GM19238 (cell line): ENCODE measurements around the gene SYNE1.

Experiments used
- DNase-seq: peaks from one replicate; pipeline ENCODE4 v3.0.0; 2011; ENCODE audit warnings: low spot score; ENCODE audit not compliant: insufficient read length

SYNE1 gene

DNA sequence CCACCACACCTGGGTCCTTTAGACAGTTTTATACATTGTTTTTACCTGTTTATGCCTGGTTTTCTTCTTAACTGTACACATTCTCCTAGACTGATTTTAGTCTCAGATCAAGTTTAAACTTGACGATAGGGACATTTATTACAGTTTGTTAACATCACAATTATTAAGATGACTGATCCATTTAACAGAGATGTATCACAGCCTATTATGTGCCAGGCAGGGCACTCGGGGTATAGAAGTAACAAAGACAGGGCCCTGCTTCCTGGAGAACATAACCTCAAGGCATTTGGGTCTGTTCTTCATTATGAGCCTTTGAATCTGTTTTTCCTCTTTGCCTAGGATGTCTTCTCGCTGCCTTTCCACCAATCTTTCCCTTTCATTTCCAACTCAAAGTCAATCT lies 449.2 kb downstream of the SYNE1 start:
- DNase-seq = no peak

DNA sequence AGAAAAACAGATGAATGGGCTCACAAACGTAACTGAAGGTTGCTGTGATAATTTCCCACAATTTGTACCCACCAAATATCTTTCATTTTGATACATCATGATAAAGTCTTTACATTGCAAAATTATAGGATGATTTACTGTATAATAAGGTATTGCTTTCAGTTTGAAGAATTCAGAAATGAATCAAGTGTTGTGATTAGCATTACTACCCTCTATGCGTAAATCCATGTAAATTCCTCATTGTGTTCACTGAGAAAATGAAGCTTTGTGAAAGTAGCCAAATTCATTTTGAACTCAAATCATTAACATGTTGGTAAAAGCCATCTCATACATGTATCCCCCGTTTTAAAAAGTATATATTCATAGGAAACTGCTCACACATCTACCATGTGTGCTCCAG lies 450.3 kb downstream of the SYNE1 start:
- DNase-seq = no peak

DNA sequence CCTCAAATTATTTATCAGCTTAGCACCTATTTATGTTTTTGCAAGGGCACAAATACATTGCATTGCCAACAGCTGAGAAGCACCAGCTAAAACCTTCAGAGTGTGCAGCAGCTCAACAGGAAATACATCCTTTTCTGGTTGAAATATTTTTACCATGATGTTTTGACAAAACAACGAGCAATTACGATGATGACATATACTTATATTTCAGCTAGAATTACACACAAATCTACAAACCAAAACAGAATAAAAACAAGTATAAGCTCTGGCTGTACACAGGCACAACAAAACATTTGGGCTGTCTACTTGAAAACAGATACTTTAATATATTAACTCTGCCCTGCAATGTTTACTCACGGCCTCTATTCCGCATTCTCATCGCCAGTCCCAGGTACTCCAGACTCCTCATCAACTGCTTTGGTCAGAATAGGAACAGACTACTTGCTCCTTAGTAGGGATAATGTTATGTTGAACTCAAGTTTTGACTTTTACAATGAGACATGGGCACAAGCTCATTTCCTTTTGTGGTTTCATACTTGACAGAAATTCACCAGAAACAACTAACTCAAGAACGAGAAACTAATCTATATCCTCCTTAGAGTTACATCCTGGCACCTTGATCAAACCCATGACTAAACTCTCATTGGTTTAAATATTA lies 452.1 kb downstream of the SYNE1 start:
- no peak for DNase-seq

DNA sequence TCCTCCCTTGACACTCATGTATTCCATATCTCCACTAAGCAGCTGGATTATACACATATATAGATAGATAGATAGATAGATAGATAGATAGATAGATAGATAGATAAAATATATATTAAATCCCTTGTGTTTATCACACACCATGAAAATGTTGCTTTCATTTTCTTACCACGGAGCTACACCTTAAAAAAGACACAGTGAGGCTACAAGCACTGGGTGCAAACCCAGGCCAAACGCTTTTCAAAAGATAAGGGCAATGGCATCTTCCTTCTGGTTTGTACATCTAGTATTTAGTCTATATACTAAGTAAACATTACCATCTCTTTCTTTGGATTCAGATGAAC lies 452.6 kb downstream of the SYNE1 start:
- DNase-seq = no peak

DNA sequence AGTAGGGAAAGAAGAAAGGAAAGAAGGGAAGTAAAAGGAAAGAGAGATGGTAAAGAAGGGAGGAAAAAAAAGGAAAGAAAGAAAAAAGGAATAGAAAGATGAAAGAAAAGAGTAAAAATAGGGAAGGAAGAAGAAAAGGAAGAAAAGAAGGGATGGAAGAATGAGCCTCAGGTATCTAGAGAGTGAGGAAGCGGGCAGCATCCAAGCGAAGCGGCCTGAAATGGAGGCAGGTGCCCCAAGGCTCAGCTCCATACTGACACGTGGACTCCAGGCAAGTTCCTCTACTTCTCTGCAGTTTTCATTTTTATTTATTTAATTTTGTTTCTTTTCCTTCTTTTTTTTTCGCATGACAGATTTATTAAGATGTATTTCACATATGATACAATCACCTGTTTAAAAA lies 456.6 kb downstream of the SYNE1 start:
- no peak for DNase-seq

DNA sequence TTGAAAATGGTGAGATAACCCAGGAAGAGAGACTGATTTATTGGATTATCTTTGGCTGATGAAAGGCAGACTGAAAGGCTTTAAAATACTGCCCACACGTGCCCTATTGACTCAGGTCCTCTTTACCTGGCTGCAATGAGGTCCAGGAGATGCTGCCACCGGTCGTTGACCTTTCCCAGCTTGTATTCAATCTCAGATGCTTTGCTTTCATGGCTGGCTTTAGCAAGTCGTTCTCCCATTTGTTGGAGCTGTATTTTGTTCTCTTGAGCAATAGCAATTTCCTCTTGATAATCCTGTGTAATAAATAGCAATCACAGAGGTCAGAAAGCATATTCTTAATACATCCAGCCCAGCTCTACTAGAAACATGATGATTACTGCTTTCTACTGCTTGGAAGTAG lies 460.9 kb downstream of the SYNE1 start:
- DNase-seq = no peak

DNA sequence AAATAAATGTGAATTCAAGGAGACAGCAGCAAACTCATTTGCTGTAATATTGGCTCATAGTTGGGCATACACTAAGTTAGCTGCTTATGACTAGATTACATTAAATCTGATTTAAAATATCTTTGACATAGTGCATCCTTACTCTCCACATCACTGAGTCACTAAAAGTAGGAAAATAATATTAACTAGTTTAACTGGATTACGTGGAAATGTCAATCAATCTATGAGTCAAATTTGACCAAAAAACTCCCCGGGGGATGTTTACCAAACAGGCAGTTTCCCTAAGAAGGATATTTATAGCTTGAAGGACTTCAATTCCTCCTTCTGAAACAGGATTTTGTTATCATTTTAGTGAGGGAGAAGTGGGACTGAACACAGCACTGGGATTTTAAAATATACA lies 463.2 kb downstream of the SYNE1 start:
- no peak for DNase-seq

- DNase-seq = no peak
Measured at GRCh38 chr6:152173321-152173720, 463.8 kb downstream of the SYNE1 start.

GRCh38 chr6:152170702-152171667 lies 466.2 kb downstream of the SYNE1 start:
- no peak for DNase-seq

- no peak for DNase-seq
Measured at GRCh38 chr6:152170313-152170701, 466.9 kb downstream of the SYNE1 start.

- no peak for DNase-seq
Measured at GRCh38 chr6:152167641-152168603, 469.2 kb downstream of the SYNE1 start.

GRCh38 chr6:152166897-152167296 lies 470.3 kb downstream of the SYNE1 start:
- no peak for DNase-seq

DNA sequence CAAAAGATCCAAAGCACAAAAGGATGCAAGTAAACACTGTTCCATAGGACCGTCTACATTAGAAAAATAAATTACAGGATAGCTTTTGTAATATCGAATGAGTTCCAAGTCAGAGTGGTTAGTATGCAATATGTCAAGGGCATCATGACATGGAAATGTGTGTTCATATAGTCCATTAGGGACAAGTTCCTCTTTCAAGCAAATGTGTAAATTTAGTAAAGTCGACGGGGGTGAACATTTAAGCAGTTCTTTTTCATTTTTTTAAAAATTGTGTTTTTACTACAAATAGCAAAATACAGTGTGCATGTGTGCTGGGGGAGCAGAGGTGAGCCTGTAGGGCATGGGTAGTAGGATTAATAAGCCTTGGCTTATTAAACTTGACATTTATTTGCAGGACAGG lies 470.7 kb downstream of the SYNE1 start:
- DNase-seq = no peak

DNA sequence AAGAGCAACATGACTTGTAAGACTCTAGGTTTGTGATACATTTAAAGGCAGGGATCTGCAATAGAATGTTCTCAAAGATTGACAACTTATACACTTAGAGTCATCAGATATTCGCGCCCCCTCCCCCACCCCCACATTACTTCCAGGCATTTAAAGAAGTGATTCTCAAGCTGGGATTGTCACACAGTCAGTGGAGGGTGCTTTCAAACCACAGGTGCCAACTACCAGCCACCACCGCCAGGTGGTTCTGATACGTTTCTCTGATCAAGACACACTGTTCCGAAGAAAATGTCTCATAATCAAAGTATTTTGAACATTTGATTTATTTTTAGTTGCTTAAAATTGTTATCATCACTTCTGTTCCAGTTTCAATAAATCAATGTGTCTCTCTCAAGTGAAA lies 472.2 kb downstream of the SYNE1 start:
- DNase-seq = no peak

GRCh38 chr6:152161501-152161900 lies 475.7 kb downstream of the SYNE1 start:
- no peak for DNase-seq

- peak; percentile 11 for DNase-seq
Measured at GRCh38 chr6:152160346-152160745, 476.8 kb downstream of the SYNE1 start.

DNA sequence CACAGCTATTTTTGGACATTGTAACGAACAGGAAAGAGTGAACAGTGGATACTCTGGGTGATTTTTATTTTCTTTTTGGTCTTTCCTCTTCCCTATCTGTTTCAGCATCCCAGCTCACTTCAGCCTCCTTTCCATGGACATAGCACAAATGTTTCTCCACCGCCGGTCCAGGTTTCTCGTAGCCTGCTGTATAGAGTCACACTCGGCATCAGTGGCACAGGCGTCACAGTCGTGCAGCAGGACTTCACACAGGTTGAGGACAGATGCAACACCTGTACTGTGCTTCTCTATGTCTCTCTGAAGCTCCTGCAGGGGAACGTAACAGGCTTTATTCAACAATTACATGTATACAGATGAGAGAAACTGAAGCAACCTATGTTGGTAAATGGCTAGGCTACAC lies 481.4 kb downstream of the SYNE1 start:
- no peak for DNase-seq

DNA sequence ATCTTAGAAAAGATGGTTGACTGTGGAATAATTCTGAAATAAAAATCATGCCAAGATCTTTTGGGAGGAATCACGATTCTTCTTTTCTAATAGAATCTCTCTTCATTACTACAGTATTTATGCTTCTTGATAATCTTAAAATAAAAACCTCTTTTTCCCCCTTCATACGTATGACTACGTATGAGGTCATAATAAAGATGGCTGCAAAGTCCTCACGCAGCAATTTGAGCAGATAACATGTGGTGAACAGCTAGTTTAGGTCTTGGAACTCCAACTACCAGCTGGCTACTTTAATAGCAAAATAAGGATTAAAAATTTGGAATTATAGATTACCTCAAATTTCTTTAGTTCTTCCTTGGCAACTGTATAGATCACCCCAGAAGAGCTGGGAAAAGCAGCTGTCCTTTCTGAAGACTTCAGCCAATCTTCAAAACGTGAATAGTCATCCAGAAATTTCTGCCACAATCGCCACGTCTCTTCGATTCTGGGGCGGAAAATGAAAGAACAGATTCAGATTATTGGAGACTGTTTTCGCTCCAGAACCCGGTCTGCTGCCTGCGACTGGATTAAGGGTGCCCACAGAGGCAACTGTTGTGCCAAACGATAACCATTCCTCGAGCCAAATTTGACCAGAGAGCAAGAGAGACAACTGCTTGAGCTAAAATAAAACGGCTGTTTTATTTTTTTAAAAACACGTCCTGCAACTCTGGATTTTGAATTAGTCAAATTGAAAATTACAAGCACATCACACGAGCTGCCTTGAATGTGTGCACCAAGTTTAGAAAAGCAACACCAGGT lies 482.4 kb downstream of the SYNE1 start:
- DNase-seq = no peak

GRCh38 chr6:152151920-152152319 lies 485.2 kb downstream of the SYNE1 start:
- DNase-seq = no peak

- no peak for DNase-seq
Measured at GRCh38 chr6:152150196-152150595, 487.0 kb downstream of the SYNE1 start.

DNA sequence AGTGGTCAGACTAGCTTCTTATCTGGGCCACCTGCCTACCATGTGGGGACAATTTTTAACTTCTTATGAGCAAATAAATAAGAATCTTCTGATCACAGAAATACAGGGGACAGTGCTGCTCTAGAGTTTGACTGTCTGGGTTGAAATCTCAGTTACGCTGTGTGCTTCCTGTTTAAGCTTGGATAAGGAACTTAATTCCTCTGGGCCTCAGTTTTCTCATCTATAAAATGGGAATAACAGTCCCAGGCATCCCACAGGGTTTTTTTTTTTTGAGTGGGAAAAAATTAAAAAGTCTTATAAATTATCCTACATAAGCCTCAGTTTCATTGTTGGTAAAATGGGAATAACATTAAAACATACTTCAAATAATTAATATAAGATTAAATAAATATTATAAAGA lies 488.8 kb downstream of the SYNE1 start:
- no peak for DNase-seq
